IMR-90 (cell line): Measurements from ENCODE around the gene PDE4DIP. TPM values are rescaled to one million over a fixed set of nuclear protein-coding genes. Genes with fewer than 3 reads are reported as not detected.
"Not testable (repeated sequence)": the region's sequence is repeated elsewhere in the genome, so short reads cannot be mapped to it uniquely, and the experiment has no call there.

Experiments used
- ATAC-seq: fragments of 200-7000 bp; cut with Tn5 transposase; 2 replicates; pipeline ENCODE4 v1.9.1; 2020; ENCODE audit warnings: low read depth, mild to moderate bottlenecking, moderate library complexity
- BruUV-seq: library from RNA; stranded (reverse); fragments of 400-500 nt; replicated peaks from 2 replicates; lab custom pipeline; 2021; lab: Mats Ljungman, UMichigan
- CTCF ChIA-PET: fragments of 300-600 bp; formaldehyde crosslinking; extraction: SDS; loops from one replicate; lab custom pipeline; 2021; ENCODE audit warnings: antibody characterized with exemption; lab: Yijun Ruan, JAX
- POLR2A ChIA-PET: fragments of 300-600 bp; sonication (Branson Sonifier 250); formaldehyde crosslinking; loops from one replicate; lab custom pipeline; 2022; ENCODE audit warnings: antibody characterized with exemption; ENCODE audit not compliant: unreplicated experiment; lab: Charles Lee
- DNase-seq: peaks from one replicate; pipeline ENCODE4 v3.0.0; 2013
- H2AFZ ChIP-seq: replicated peaks from 2 replicates; pipeline ENCODE3; 2013; ENCODE audit warnings: low read length, mild to moderate bottlenecking; ENCODE audit not compliant: poor library complexity
- H2AK5ac ChIP-seq: 2 replicates; pipeline ENCODE4 v1.6.1; 2013; ENCODE audit warnings: low read depth, low read length, inconsistent platforms
- H2AK9ac ChIP-seq: replicated peaks from 2 replicates; pipeline ENCODE3; 2013; ENCODE audit warnings: mild to moderate bottlenecking, low read depth, low read length, moderate library complexity; ENCODE audit not compliant: poor library complexity
- H2BK120ac ChIP-seq: 2 replicates; pipeline ENCODE4 v1.6.1; 2013; ENCODE audit warnings: low read depth, low read length, inconsistent platforms
- H2BK15ac ChIP-seq: 3 replicates; pipeline ENCODE4 v1.6.1; 2013; ENCODE audit warnings: low read depth, low read length, inconsistent platforms
- H2BK20ac ChIP-seq: 2 replicates; pipeline ENCODE4 v1.6.1; 2013; ENCODE audit warnings: low read depth, mild to moderate bottlenecking, inconsistent platforms, low read length, moderate library complexity
- H2BK5ac ChIP-seq: 2 replicates; pipeline ENCODE4 v1.6.1; 2013; ENCODE audit warnings: mild to moderate bottlenecking, low read depth, low read length, inconsistent platforms; ENCODE audit not compliant: poor library complexity, severe bottlenecking
- H3K14ac ChIP-seq: replicated peaks from 2 replicates; pipeline ENCODE4 v1.6.1; 2013; ENCODE audit warnings: low read depth, low read length, inconsistent platforms
- H3K18ac ChIP-seq: 2 replicates; pipeline ENCODE4 v1.6.1; 2013; ENCODE audit warnings: low read depth, low read length, control low read depth
- H3K23ac ChIP-seq: 2 replicates; pipeline ENCODE4 v1.6.1; 2013; ENCODE audit warnings: low read depth, low read length, inconsistent platforms
- H3K27ac ChIP-seq: 2 replicates; pipeline ENCODE4 v1.5.1; 2013; ENCODE audit warnings: mild to moderate bottlenecking, control low read depth, low read length; ENCODE audit not compliant: insufficient read depth
- H3K27me3 ChIP-seq: 2 replicates; pipeline ENCODE4 v1.6.1; 2013; ENCODE audit warnings: low read length; ENCODE audit not compliant: control insufficient read depth, insufficient read depth
- H3K36me3 ChIP-seq: 2 replicates; pipeline ENCODE4 v1.6.1; 2013; ENCODE audit warnings: low read length, mixed read lengths; ENCODE audit not compliant: control insufficient read depth, insufficient read depth
- H3K4ac ChIP-seq: 2 replicates; pipeline ENCODE4 v1.6.1; 2013; ENCODE audit warnings: low read depth, low read length, inconsistent platforms
- H3K4me1 ChIP-seq: 2 replicates; pipeline ENCODE4 v1.6.1; 2013; ENCODE audit warnings: low read length, mixed read lengths; ENCODE audit not compliant: control insufficient read depth, insufficient read depth
- H3K4me2 ChIP-seq: 2 replicates; pipeline ENCODE4 v1.6.1; 2013; ENCODE audit warnings: low read depth, mild to moderate bottlenecking, control low read depth, low read length, moderate library complexity
- H3K4me3 ChIP-seq: 2 replicates; pipeline ENCODE4 v1.5.1; 2013; ENCODE audit warnings: low read depth, mild to moderate bottlenecking, control low read depth, low read length, moderate library complexity; ENCODE audit not compliant: insufficient read depth
- H3K56ac ChIP-seq: 2 replicates; pipeline ENCODE4 v1.6.1; 2013; ENCODE audit warnings: low read length, inconsistent platforms; ENCODE audit not compliant: insufficient read depth; ENCODE audit errors: extremely low read depth
- H3K79me1 ChIP-seq, 2 experiments: 2 replicates each; pipeline ENCODE4 v1.6.1; 2013; ENCODE audit warnings: low read length in 2 of 2, inconsistent platforms in 1 of 2, low read depth in 1 of 2
- H3K9ac ChIP-seq: 2 replicates; pipeline ENCODE4 v1.6.1; 2013; ENCODE audit warnings: low read depth, low read length, control low read depth
- H3K9me1 ChIP-seq: 2 replicates; pipeline ENCODE4 v1.6.1; 2013; ENCODE audit warnings: low read length, inconsistent platforms; ENCODE audit not compliant: insufficient read depth
- H3K9me3 ChIP-seq: 2 replicates; pipeline ENCODE4 v1.6.1; 2013; ENCODE audit warnings: low read length; ENCODE audit not compliant: control insufficient read depth, insufficient read depth
- H4K20me1 ChIP-seq: 2 replicates; pipeline ENCODE4 v1.6.1; 2013; ENCODE audit warnings: low read length, inconsistent platforms; ENCODE audit not compliant: insufficient read depth
- H4K5ac ChIP-seq: 2 replicates; pipeline ENCODE4 v1.6.1; 2013; ENCODE audit warnings: mild to moderate bottlenecking, low read depth, low read length, control low read depth
- H4K8ac ChIP-seq, 2 experiments: 2 replicates each; pipeline ENCODE4 v1.6.1; 2013; ENCODE audit warnings: low read depth in 2 of 2, low read length in 2 of 2, control low read depth in 1 of 2, inconsistent platforms in 1 of 2
- H4K91ac ChIP-seq: 2 replicates; pipeline ENCODE4 v1.6.1; 2013; ENCODE audit warnings: low read depth, low read length, inconsistent platforms; ENCODE audit not compliant: insufficient read depth
- WGBS, 2 experiments: methylation state at CpG; one replicate each; pipeline versions ENCODE4 v1.1.5 to v1.1.7; 2013; ENCODE audit warnings: missing lambda C conversion rate in 2 of 2; ENCODE audit not compliant: insufficient read length in 1 of 2; ENCODE audit errors: extremely low coverage in 2 of 2; 5-methylcytosine and 5-hydroxymethylcytosine counted together
- dilution Hi-C: fragments of 300-500 bp; cut with HindIII; formaldehyde crosslinking; loops from one replicate; pipeline ENCODE4 v1.14.3; 2018; ENCODE audit warnings: low sequenced_read_pairs; ENCODE audit not compliant: unreplicated experiment
- in situ Hi-C: fragments of 300-500 bp; cut with MboI; formaldehyde crosslinking; loops from 3 replicates; pipeline ENCODE4 v1.14.3; 2019; ENCODE audit warnings: low sequenced_read_pairs, inconsistent platforms, mixed read lengths
- intact Hi-C: fragments of 100-400 bp; cut with micrococcal nuclease; formaldehyde crosslinking; loops from 2 replicates; pipeline ENCODE4 v1.10.0; 2022
- polyA plus RNA-seq, 3 experiments: library from polyadenylated mRNA; depleted of rRNA; stranded (reverse); fragments of >200 nt; gene quantifications; 2 replicates each; pipeline ENCODE4 v1.2.3, GENCODE V29; 2012; ENCODE audit warnings: low replicate concordance in 1 of 3
- total RNA-seq: library from RNA; depleted of rRNA; stranded (reverse); fragments of >200 nt; gene quantifications from 2 replicates; pipeline ENCODE4 v1.2.3, GENCODE V29; 2012

PDE4DIP gene
- total and polyA plus RNA-seq, 2 of the 4 experiments (the other 2 are of a cell fraction): 36.7 to 74.4 TPM

DNA sequence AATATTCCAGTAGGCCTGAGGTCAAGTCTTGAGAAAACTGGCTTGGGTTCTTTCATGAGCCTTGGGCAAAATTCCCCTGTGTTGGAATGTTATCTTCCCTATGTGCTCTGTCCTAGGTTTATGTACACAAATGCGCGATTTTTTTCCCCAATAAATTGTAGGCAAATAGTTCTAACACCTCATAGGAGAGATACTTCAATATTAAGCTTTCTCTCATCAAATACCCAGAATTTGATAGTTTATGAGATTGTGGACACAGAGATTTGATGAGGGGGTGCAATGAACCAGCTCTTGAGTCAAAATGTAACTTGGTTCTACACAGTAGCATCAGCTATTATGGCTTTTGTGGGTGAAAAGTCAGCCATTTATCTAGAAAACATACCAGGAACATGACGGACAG lies 220.4 kb downstream of the PDE4DIP start:
- H2BK5ac ChIP-seq: not testable (repeated sequence)

DNA sequence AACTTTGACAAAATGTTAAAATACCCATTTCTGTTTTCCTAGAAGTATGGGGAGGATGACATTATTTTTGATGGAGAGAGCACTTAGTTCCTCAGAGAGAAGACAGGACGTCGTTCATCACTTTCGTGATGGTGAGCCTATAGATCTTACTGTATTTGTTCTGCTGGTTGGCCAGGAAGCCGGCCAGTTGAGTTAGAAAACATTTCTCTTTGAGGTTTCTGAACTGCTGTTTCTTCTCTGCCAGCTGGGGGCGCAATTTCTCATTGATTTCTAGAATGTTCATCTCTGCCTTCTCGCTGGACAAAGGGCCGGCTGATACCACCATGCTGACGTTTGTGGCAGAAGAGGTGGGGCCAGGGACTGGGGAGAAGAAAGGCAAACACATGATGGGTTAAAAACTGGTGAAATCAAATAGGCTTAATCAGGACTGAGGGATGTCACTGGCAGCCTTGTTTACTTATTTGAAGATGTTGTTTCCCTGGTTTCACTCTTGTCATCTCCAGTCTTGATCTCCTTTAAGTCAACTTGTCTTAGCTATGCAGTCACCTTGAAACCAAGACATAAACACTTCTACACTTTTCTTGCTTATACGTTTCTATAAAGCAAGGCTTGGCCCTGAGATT lies 231.4 kb downstream of the PDE4DIP start:
- H2BK120ac ChIP-seq, H2AK5ac ChIP-seq, H2AK9ac ChIP-seq, H3K56ac ChIP-seq, DNase-seq, H3K9me3 ChIP-seq, H2AFZ ChIP-seq, H3K4me2 ChIP-seq, CTCF ChIA-PET, H3K9ac ChIP-seq, H3K23ac ChIP-seq, ATAC-seq, H3K14ac ChIP-seq, H3K27ac ChIP-seq, H2BK20ac ChIP-seq, H3K79me1 ChIP-seq, H3K9me1 ChIP-seq, H4K8ac ChIP-seq, H3K27me3 ChIP-seq, dilution Hi-C loops, H3K36me3 ChIP-seq, H3K4ac ChIP-seq, H4K5ac ChIP-seq, POLR2A ChIA-PET, in situ Hi-C loops, H2BK5ac ChIP-seq, H4K20me1 ChIP-seq, H2BK15ac ChIP-seq, intact Hi-C loops, BruUV-seq, H3K4me1 ChIP-seq, H3K4me3 ChIP-seq, H4K91ac ChIP-seq, H3K18ac ChIP-seq: not testable (repeated sequence)
- WGBS, 2 experiments: no CpG with 5 or more reads among the region's 9 CpGs

More for the DNA sequence above, 220.4 kb downstream of the PDE4DIP start:
- H4K20me1 ChIP-seq, H3K9ac ChIP-seq, H4K5ac ChIP-seq, H3K4me2 ChIP-seq, H3K79me1 ChIP-seq, H3K4ac ChIP-seq, H3K14ac ChIP-seq, intact Hi-C loops, H3K27ac ChIP-seq, H4K8ac ChIP-seq, H3K18ac ChIP-seq, BruUV-seq, H2BK120ac ChIP-seq, H4K91ac ChIP-seq, dilution Hi-C loops, H2AK5ac ChIP-seq, H3K4me3 ChIP-seq, H2AFZ ChIP-seq, H3K56ac ChIP-seq, H3K27me3 ChIP-seq, in situ Hi-C loops, H3K36me3 ChIP-seq, H3K9me3 ChIP-seq, H2BK15ac ChIP-seq, DNase-seq, H3K23ac ChIP-seq, POLR2A ChIA-PET, CTCF ChIA-PET, ATAC-seq, H2AK9ac ChIP-seq, H3K4me1 ChIP-seq, H3K9me1 ChIP-seq, H2BK20ac ChIP-seq: not testable (repeated sequence)
- no CpG with 5 or more reads among the region's 3 CpGs for WGBS, 2 experiments
